Stimulated activated CD4-positive, alpha-beta T cell treated with anti-CD3 and anti-CD28 coated beads, TNF-alpha, amount 100 ng/mL, for 48 hours (primary cell): ENCODE data around the gene COL24A1.
"Not testable (repeated sequence)": the region's sequence is repeated elsewhere in the genome, so short reads cannot be mapped to it uniquely, and the experiment has no call there.

Source experiments
- DNase-seq, 3 donors: peaks; one replicate each; pipeline ENCODE4 v3.0.0-alpha.2; 2020; ENCODE audit warnings: low read depth in 3 of 3

The COL24A1 gene

GRCh38 chr1:85888921-85889320, 267.7 kb downstream of the COL24A1 start:
- DNase-seq, result no peak

- DNase-seq, result no peak
Observed at GRCh38 chr1:85884372-85885035, 272.1 kb downstream of the COL24A1 start.

GRCh38 chr1:85867189-85867588, 289.4 kb downstream of the COL24A1 start:
- DNase-seq, result no peak

GRCh38 chr1:85865213-85865612, 291.4 kb downstream of the COL24A1 start:
- DNase-seq, result no peak

GRCh38 chr1:85864727-85865126, 291.8 kb downstream of the COL24A1 start:
- DNase-seq, result no peak

GRCh38 chr1:85863639-85864038, 292.9 kb downstream of the COL24A1 start:
- DNase-seq, result not testable (repeated sequence)

GRCh38 chr1:85862456-85862855, 294.1 kb downstream of the COL24A1 start:
- DNase-seq, result no peak

GRCh38 chr1:85857991-85858390, 298.6 kb downstream of the COL24A1 start:
- no peak for DNase-seq

- DNase-seq, result no peak
Observed at GRCh38 chr1:85850238-85850637, 306.3 kb downstream of the COL24A1 start.

GRCh38 chr1:85849660-85850059, 306.9 kb downstream of the COL24A1 start:
- no peak for DNase-seq

GRCh38 chr1:85847356-85847755, 309.2 kb downstream of the COL24A1 start:
- no peak for DNase-seq

- no peak for DNase-seq
Observed at GRCh38 chr1:85846706-85847105, 309.9 kb downstream of the COL24A1 start.

GRCh38 chr1:85839459-85839858, 317.1 kb downstream of the COL24A1 start:
- DNase-seq, result no peak

- DNase-seq, result no peak
Observed at GRCh38 chr1:85838238-85838637, 318.3 kb downstream of the COL24A1 start.

- DNase-seq, result no peak
Observed at GRCh38 chr1:85836736-85837135, 319.8 kb downstream of the COL24A1 start.

GRCh38 chr1:85833165-85833564, 323.4 kb downstream of the COL24A1 start:
- not testable (repeated sequence) for DNase-seq

GRCh38 chr1:85830837-85831236, 325.7 kb downstream of the COL24A1 start:
- DNase-seq, result no peak

- no peak for DNase-seq
Observed at GRCh38 chr1:85824066-85824840, 332.3 kb downstream of the COL24A1 start.

- DNase-seq, result no peak
Observed at GRCh38 chr1:85822696-85823095, 333.9 kb downstream of the COL24A1 start.

GRCh38 chr1:85818371-85818770, 338.2 kb downstream of the COL24A1 start:
- DNase-seq, result no peak

GRCh38 chr1:85816606-85817005, 340.0 kb downstream of the COL24A1 start:
- no peak for DNase-seq

- no peak for DNase-seq
Observed at GRCh38 chr1:85815906-85816305, 340.7 kb downstream of the COL24A1 start.

- DNase-seq, result no peak
Observed at GRCh38 chr1:85806236-85806965, 350.2 kb downstream of the COL24A1 start.
